ENCODE results near the gene JPH2. TPM values are rescaled to one million over a fixed set of nuclear protein-coding genes. Genes with fewer than 3 reads are reported as not detected.

JPH2 gene
- total RNA-seq, 2 experiments from 2014 or later, result not detected

DNA sequence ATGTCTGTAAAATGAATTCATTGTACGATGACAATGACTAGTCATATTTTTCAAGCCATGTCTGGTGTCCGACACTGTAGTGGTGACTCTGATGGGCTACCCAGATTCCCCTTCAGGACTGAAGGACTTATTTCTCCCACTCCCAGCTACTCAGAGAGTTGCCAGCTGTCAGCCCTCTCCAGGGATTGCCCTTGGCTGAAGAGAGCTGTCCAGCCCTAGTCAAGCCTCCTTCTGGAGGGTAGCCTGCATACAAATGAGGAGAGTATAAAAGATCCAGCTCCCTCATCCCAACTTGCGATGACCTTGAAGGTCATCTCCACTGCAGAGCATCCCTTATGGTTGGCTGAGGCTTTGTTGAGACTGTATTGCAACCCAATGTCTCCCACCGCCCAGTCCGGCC lies 29.9 kb downstream of the JPH2 start:
- CTCF ChIA-PET, result no interaction called here
- no peak for ATAC-seq (ENCODE audit: poor library complexity)

GRCh38 chr20:44154521-44155001 lies 32.4 kb downstream of the JPH2 start:
- intact Hi-C loops (cut with DNase I, micrococcal nuclease), result loop anchor here in 1 of 2 experiments (5.0 kb wide), 1 partner anchor 33 kb away; the partner anchor contains the start of gene JPH2
- no peak for DNase-seq
- H3K4me3 ChIP-seq (ENCODE audit: low read length), result no peak overlapping the region
- Mint-ChIP-seq H3K27ac (no peak overlapping the region), H3K36me3 (ENCODE audit: low read depth) (no peaks in the 10 kb centered on the region), H3K4me3 (no peak overlapping the region), H3K9me3 (peaks cover 3% of the 10 kb centered on the region), H3K4me1 (ENCODE audit: low read depth) (peaks cover 15% of the 10 kb centered on the region), H3K27me3 (peaks cover 30% of the 10 kb centered on the region)
- H3K4me1 ChIP-seq (ENCODE audit: insufficient read depth, low read length), result peaks cover 16% of the 10 kb centered on the region
- H3K36me3 ChIP-seq (ENCODE audit: insufficient read depth, low read length), result no peaks in the 10 kb centered on the region
- no peak for TF ChIP-seq CTCF (IDR thresholded peaks at IDR 0.05)
- CTCF ChIA-PET, result interaction anchor here (0.9 kb wide), 1 partner anchor 35 kb away, joined by 3 read pairs; no protein-coding TSS in a partner anchor
- H3K27ac ChIP-seq (ENCODE audit: low read depth in 1 of 2, low read length in 2 of 2), result no peak overlapping the region
- POLR2A ChIA-PET, result no interaction called here
- peaks cover 3 to 8% of the 10 kb centered on the region in 2 experiments for H3K27me3 ChIP-seq (ENCODE audit: control insufficient read depth in 1 of 2, insufficient read depth in 2 of 2, low read length in 2 of 2)
- no peaks in the 10 kb centered on the region for H3K9me3 ChIP-seq (ENCODE audit: control insufficient read depth in 1 of 2, insufficient read depth in 1 of 2, low read length in 2 of 2)
- ATAC-seq (ENCODE audit: poor library complexity), result no peak

More for the DNA sequence above, 29.9 kb downstream of the JPH2 start:
- Histone ChIP-seq H3K9me3 (ENCODE audit: control insufficient read depth in 1 of 2, insufficient read depth in 1 of 2, low read length in 2 of 2) (peaks cover 0 to 4% of the 10 kb centered on the region in 2 experiments), H3K27ac (ENCODE audit: low read depth in 1 of 2, low read length in 2 of 2) (no peak overlapping the region), H3K4me1 (ENCODE audit: insufficient read depth, low read length) (peaks cover 16% of the 10 kb centered on the region), H3K27me3 (ENCODE audit: control insufficient read depth in 1 of 2, insufficient read depth in 2 of 2, low read length in 2 of 2) (peaks cover 3 to 8% of the 10 kb centered on the region in 2 experiments), H3K36me3 (ENCODE audit: insufficient read depth, low read length) (no peaks in the 10 kb centered on the region), H3K4me3 (ENCODE audit: low read length) (no peak overlapping the region)
- Mint-ChIP-seq H3K27me3 (peaks cover 46% of the 10 kb centered on the region), H3K27ac (no peak overlapping the region), H3K36me3 (ENCODE audit: low read depth) (no peaks in the 10 kb centered on the region), H3K4me3 (no peak overlapping the region), H3K9me3 (peaks cover 3% of the 10 kb centered on the region), H3K4me1 (ENCODE audit: low read depth) (peaks cover 15% of the 10 kb centered on the region)
- DNase-seq, result no peak
- no peak for TF ChIP-seq CTCF (IDR thresholded peaks at IDR 0.05)
- intact Hi-C loops (cut with DNase I, micrococcal nuclease), result no loop called here
- POLR2A ChIA-PET, result no interaction called here

DNA sequence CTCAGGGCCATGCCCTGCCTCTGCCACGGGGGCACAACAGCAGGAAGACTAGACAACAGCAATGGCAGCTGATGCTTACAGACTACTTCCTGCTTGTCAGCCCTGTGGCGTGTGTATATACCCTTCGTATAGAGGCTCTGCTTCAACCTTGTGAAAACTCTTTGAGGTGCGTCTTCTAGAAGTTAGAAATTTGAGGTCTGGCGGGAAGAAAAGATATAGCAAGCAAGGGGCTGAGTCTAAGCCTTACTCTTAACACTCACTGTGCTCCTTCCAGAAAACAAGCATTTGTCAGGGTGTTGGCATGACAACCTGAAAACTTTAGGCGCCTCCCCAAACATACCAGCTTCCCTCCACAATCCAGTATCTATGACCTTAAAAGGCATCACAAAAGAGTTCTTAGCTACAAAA lies 33.3 kb downstream of the JPH2 start:
- peak overlapping the region; percentile 83 for H3K27ac Mint-ChIP-seq
- Histone ChIP-seq H3K4me3 (ENCODE audit: low read length) (no peak overlapping the region), H3K27me3 (ENCODE audit: control insufficient read depth in 1 of 2, insufficient read depth in 2 of 2, low read length in 2 of 2) (peaks cover 1 to 8% of the 10 kb centered on the region in 2 experiments), H3K4me1 (ENCODE audit: insufficient read depth, low read length) (peaks cover 16% of the 10 kb centered on the region), H3K36me3 (ENCODE audit: insufficient read depth, low read length) (no peaks in the 10 kb centered on the region), H3K9me3 (ENCODE audit: control insufficient read depth in 1 of 2, insufficient read depth in 1 of 2, low read length in 2 of 2) (peaks cover 0 to 3% of the 10 kb centered on the region in 2 experiments), H3K27ac (ENCODE audit: low read depth in 1 of 2, low read length in 2 of 2) (peak overlapping the region; percentile 36 to 73)
- intact Hi-C loops (cut with DNase I, micrococcal nuclease), result loop anchor here in 1 of 2 experiments (5.0 kb wide), 1 partner anchor 34 kb away; the partner anchor contains the start of gene JPH2
- CTCF ChIA-PET, result interaction anchor here (0.9 kb wide), 1 partner anchor 36 kb away, joined by 3 read pairs; no protein-coding TSS in a partner anchor
- peaks cover 15% of the 10 kb centered on the region for H3K4me1 Mint-ChIP-seq (ENCODE audit: low read depth)
- ATAC-seq (ENCODE audit: poor library complexity) (peak; percentile 93), DNase-seq (peak in 12 of 14 experiments; percentile 5 to 82 (median 32))
- peak overlapping the region; percentile 35 for H3K4me3 Mint-ChIP-seq
- peaks cover 22% of the 10 kb centered on the region for H3K27me3 Mint-ChIP-seq
- POLR2A ChIA-PET, result interaction anchor here (1.7 kb wide), 1 partner anchor 23 kb away, joined by 6 read pairs; no protein-coding TSS in a partner anchor
- H3K36me3 Mint-ChIP-seq (ENCODE audit: low read depth), result no peaks in the 10 kb centered on the region
- no peak for TF ChIP-seq CTCF (IDR thresholded peaks at IDR 0.05)
- no peaks in the 10 kb centered on the region for H3K9me3 Mint-ChIP-seq

Data from CD4-positive, alpha-beta T cell (primary cell).